ENCODE measurements around the gene TPTE. TPM values are rescaled to one million over a fixed set of nuclear protein-coding genes. Genes with fewer than 3 reads are reported as not detected.
"Not testable (repeated sequence)": the region's sequence is repeated elsewhere in the genome, so short reads cannot be mapped to it uniquely, and the experiment has no call there.

The TPTE gene
- total and polyA plus RNA-seq, 12 donors, result 0.07 TPM; not detected in 11

GRCh38 chr21:10627316-10627863, 106.0 kb downstream of the TPTE start:
- Histone ChIP-seq H3K27me3 (no peaks in the 10 kb centered on the region), H3K9me3 (replicated peaks in 1 of 3) (no peaks in the 10 kb centered on the region), H3K27ac (no peak overlapping the region), H3K4me1 (replicated peaks in 1 of 2) (no peaks in the 10 kb centered on the region), H3K4me3 (no peak overlapping the region), H3K36me3 (replicated peaks in 1 of 2) (no peaks in the 10 kb centered on the region)
- DNase-seq, result no peak
- TF ChIP-seq POLR2A (IDR thresholded peaks at IDR 0.05), result no peak
- TF ChIP-seq, protein P1, sequence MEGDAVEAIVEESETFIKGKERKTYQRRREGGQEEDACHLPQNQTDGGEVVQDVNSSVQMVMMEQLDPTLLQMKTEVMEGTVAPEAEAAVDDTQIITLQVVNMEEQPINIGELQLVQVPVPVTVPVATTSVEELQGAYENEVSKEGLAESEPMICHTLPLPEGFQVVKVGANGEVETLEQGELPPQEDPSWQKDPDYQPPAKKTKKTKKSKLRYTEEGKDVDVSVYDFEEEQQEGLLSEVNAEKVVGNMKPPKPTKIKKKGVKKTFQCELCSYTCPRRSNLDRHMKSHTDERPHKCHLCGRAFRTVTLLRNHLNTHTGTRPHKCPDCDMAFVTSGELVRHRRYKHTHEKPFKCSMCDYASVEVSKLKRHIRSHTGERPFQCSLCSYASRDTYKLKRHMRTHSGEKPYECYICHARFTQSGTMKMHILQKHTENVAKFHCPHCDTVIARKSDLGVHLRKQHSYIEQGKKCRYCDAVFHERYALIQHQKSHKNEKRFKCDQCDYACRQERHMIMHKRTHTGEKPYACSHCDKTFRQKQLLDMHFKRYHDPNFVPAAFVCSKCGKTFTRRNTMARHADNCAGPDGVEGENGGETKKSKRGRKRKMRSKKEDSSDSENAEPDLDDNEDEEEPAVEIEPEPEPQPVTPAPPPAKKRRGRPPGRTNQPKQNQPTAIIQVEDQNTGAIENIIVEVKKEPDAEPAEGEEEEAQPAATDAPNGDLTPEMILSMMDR (IDR thresholded peaks at IDR 0.05), result no peak
- intact Hi-C loops (cut with DNase I), result no loop called here
- WGBS, 4 donors, result 53 to 67% (median 60%) methylated on average over 47 of the region's 47 CpGs

DNA sequence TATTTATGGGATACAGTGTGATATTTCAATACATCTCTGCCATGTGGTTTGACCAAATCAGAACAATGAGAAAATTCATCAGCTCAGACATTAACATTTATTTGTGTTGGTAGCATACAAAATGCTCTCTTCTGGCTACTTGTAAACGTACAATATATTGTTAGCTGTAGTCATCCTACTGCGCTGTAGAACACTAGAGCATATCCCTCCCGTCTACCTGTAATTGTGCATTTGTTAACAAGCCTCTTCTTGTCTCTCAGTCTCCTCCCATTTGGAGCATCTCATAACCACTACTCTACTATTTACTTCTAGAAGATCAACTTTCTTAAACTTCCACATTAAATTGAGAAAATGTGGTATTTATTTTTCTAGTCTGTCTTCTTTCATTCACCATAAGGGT, 107.9 kb downstream of the TPTE start:
- DNase-seq; H3K4me1 ChIP-seq (replicated peaks in 1 of 2); H3K36me3 ChIP-seq (replicated peaks in 1 of 2); H3K27ac ChIP-seq; H3K4me3 ChIP-seq; intact Hi-C loops (cut with DNase I); H3K9me3 ChIP-seq (replicated peaks in 1 of 3); H3K27me3 ChIP-seq: not testable (repeated sequence)
- 62 to 68% (median 67%) methylated on average over 3 of the region's 3 CpGs for WGBS, 4 donors

GRCh38 chr21:10630829-10631228, 109.4 kb downstream of the TPTE start:
- H3K27me3 ChIP-seq; H3K4me1 ChIP-seq (replicated peaks in 1 of 2); H3K27ac ChIP-seq; H3K4me3 ChIP-seq; H3K36me3 ChIP-seq (replicated peaks in 1 of 2); intact Hi-C loops (cut with DNase I); H3K9me3 ChIP-seq (replicated peaks in 1 of 3); DNase-seq: not testable (repeated sequence)
- 62 to 75% (median 66%) methylated on average over 5 to 6 of the region's 6 CpGs for WGBS, 4 donors

DNA sequence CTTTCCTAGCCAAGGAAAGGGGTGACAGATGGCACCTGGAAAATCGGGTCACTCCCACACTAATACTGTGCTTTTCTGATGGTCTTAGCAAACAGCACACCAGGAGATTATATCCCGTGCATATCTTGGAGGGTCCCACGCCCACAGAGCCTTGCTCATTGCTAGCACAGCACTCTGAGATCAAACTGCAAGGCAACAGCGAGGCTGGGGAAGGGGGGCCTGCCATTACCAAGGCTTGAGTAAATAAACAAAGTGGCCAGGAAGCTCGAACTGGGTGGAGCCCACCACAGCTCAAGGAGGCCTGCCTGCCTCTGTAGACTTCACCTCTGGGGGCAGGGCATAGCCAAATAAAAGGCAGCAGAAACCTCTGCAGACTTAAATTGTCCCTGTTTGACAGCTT, 109.9 kb downstream of the TPTE start:
- H3K36me3 ChIP-seq (replicated peaks in 1 of 2); H3K9me3 ChIP-seq (replicated peaks in 1 of 3); H3K27ac ChIP-seq; intact Hi-C loops (cut with DNase I); H3K4me3 ChIP-seq; H3K27me3 ChIP-seq; DNase-seq; H3K4me1 ChIP-seq (replicated peaks in 1 of 2): not testable (repeated sequence)
- WGBS, 4 donors, result 49 to 59% (median 53%) methylated on average over 5 of the region's 5 CpGs

DNA sequence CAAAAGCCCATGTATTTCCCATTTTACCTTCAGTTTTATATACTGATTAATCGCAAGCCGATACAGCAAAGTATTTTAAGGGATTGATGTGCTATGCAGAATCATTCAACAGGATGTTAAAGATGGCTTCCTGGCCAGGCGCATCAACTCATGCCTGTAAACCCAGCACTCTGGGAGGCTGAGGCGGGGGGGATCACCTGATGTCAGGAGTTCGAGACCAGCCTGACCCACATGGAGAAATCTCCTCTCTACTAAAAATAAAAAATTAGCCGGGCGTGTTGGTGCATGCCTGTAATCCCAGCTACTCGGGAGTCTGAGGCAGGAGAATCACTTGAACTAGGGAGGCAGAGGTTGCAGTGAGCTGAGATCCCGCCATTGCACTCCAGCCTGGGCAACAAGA, 116.8 kb downstream of the TPTE start:
- H3K27ac ChIP-seq; H3K9me3 ChIP-seq (replicated peaks in 1 of 3); H3K4me3 ChIP-seq; H3K36me3 ChIP-seq (replicated peaks in 1 of 2); H3K27me3 ChIP-seq; intact Hi-C loops (cut with DNase I); H3K4me1 ChIP-seq (replicated peaks in 1 of 2); DNase-seq: not testable (repeated sequence)
- 56 to 60% (median 59%) methylated on average over 9 of the region's 9 CpGs for WGBS, 4 donors

GRCh38 chr21:10639123-10639522, 117.7 kb downstream of the TPTE start:
- DNase-seq, result no peak
- WGBS, 4 donors, result 42 to 55% (median 51%) methylated on average over 4 of the region's 4 CpGs
- peaks cover 0 to 9% (median 0%) of the 10 kb centered on the region in 3 donors for H3K9me3 ChIP-seq (replicated peaks in 1 of 3)

DNA sequence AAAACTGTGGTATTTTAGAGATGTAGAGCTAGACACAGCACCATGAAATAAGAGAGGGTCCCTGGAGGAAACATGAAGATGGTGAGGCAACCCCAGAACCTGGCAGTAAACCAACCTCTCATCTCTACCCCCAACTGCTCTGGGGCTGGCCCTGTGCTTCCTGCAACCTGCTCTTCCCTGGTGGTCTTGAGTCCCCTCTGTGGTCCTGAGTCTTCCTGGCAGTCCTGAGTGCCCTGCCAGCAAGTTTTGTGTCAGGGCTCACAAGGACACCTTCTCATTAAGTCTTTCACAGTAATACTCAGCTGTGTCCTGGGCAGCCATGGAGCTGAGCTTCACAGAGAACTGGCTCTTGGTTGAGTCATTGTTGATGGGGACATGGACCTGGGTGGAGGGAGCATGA, 118.4 kb downstream of the TPTE start:
- H3K27me3 ChIP-seq; intact Hi-C loops (cut with DNase I); H3K4me3 ChIP-seq; H3K36me3 ChIP-seq (replicated peaks in 1 of 2); H3K9me3 ChIP-seq (replicated peaks in 1 of 3); DNase-seq; H3K4me1 ChIP-seq (replicated peaks in 1 of 2); H3K27ac ChIP-seq: not testable (repeated sequence)

More at GRCh38 chr21:10639123-10639522, 117.7 kb downstream of the TPTE start:
- intact Hi-C loops (cut with DNase I), result no loop called here
- H3K4me1 ChIP-seq (replicated peaks in 1 of 2), result no peaks in the 10 kb centered on the region
- H3K36me3 ChIP-seq (replicated peaks in 1 of 2), result no peaks in the 10 kb centered on the region
- TF ChIP-seq POLR2A (IDR thresholded peaks at IDR 0.05), result no peak
- TF ChIP-seq, protein P1 (IDR thresholded peaks at IDR 0.05), result no peak
- no peaks in the 10 kb centered on the region for H3K27me3 ChIP-seq
- no peak overlapping the region for H3K4me3 ChIP-seq
- no peak overlapping the region for H3K27ac ChIP-seq

All from adrenal gland (tissue), 12 donors.